Smooth muscle cell (in vitro differentiated cells): ENCODE results near the gene ELK4. TPM values are rescaled to one million over a fixed set of nuclear protein-coding genes. Genes with fewer than 3 reads are reported as not detected.

Experiments used
- DNase-seq: peaks from one replicate; lab custom pipeline; 2025; ENCODE audit not compliant: unreplicated experiment; lab: John Stamatoyannopoulos, UW
- H2AFZ ChIP-seq: fragments of 200-600 bp; sonication (generic); 2 replicates; pipeline ENCODE4 v1.6.0; 2016; ENCODE audit warnings: antibody characterized with exemption, low read depth, mild to moderate bottlenecking
- H3F3A ChIP-seq: fragments of 200-600 bp; sonication (generic); 2 replicates; pipeline ENCODE4 v1.6.0; 2017; ENCODE audit warnings: antibody characterized with exemption, low read depth
- H3K27ac ChIP-seq: fragments of 200-600 bp; sonication (generic); 2 replicates; pipeline ENCODE4 v1.5.1; 2016; ENCODE audit warnings: low read depth, mild to moderate bottlenecking
- H3K27me3 ChIP-seq: fragments of 200-600 bp; sonication (generic); 2 replicates; pipeline ENCODE4 v1.6.1; 2016; ENCODE audit warnings: low read depth, mild to moderate bottlenecking
- H3K36me3 ChIP-seq: fragments of 200-600 bp; sonication (generic); 2 replicates; pipeline ENCODE4 v1.5.1; 2016; ENCODE audit warnings: low read depth
- H3K4me1 ChIP-seq: fragments of 200-600 bp; sonication (generic); 2 replicates; pipeline ENCODE4 v1.5.1; 2016; ENCODE audit warnings: low read depth
- H3K4me2 ChIP-seq: fragments of 200-600 bp; sonication (generic); 2 replicates; pipeline ENCODE4 v1.6.0; 2016; ENCODE audit warnings: mild to moderate bottlenecking
- H3K4me3 ChIP-seq: fragments of 200-600 bp; sonication (generic); 2 replicates; pipeline ENCODE4 v1.5.1; 2016; ENCODE audit warnings: mild to moderate bottlenecking
- H3K79me2 ChIP-seq: fragments of 200-600 bp; sonication (generic); 2 replicates; pipeline ENCODE4 v1.6.0; 2016; ENCODE audit warnings: low read depth, mild to moderate bottlenecking
- H3K9ac ChIP-seq: fragments of 200-600 bp; sonication (generic); 2 replicates; pipeline ENCODE4 v1.6.0; 2016; ENCODE audit warnings: low read depth
- H3K9me3 ChIP-seq: fragments of 200-600 bp; sonication (generic); replicated peaks from 2 replicates; pipeline ENCODE4 v1.5.1; 2016; ENCODE audit warnings: low read depth
- H4K20me1 ChIP-seq: fragments of 200-600 bp; sonication (generic); 2 replicates; pipeline ENCODE4 v1.6.0; 2016; ENCODE audit warnings: low read depth
- CTCF ChIP-seq: fragments of 200-600 bp; sonication (generic); IDR thresholded peaks from 2 replicates; pipeline ENCODE4 v1.5.1; 2017; ENCODE audit warnings: borderline replicate concordance, mild to moderate bottlenecking, antibody characterized with exemption; ENCODE audit not compliant: insufficient read depth, poor library complexity, severe bottlenecking
- WGBS: methylation state at CpG from one replicate; pipeline ENCODE4 v1.1.7; 2016; ENCODE audit warnings: low lambda C conversion rate; 5-methylcytosine and 5-hydroxymethylcytosine counted together
- polyA plus RNA-seq: library from polyadenylated mRNA; unstranded; fragments of >200 nt; fragmentation: Nextera tagmentation; extraction: Ambion mirVana; gene quantifications from 2 replicates; pipeline ENCODE4 v1.2.1, GENCODE V29; 2016
- total RNA-seq: library from RNA; depleted of rRNA; stranded (reverse); fragments of >200 nt; gene quantifications from 2 replicates; pipeline ENCODE4 v1.2.3, GENCODE V29; 2014

Gene ELK4
- total RNA-seq (15.5 and 16.6 TPM in 2 replicates), polyA plus RNA-seq (3.6 and 3.7 TPM in 2 replicates)

GRCh38 chr1:205631768-205632668 lies at the start of gene ELK4:
TSS of gene ELK4 (minus strand) at chr1:205632011. CDS start at chr1:205623882, 8,129 bp downstream.
- peak within 1 kb of the TSS; percentile 96 for H3K27ac ChIP-seq
- H3F3A ChIP-seq = no peaks in the 10 kb centered on the region
- peaks cover 18% of the 10 kb centered on the region for H4K20me1 ChIP-seq
- peaks cover 12% of the 10 kb centered on the region for H3K4me1 ChIP-seq
- TF ChIP-seq CTCF = peak; percentile 49
- peak within 1 kb of the TSS; percentile 77 for H3K4me3 ChIP-seq
- no peaks in the 10 kb centered on the region for H3K9me3 ChIP-seq
- under 1% methylated on average over 77 of the region's 83 CpGs for WGBS
- no peaks in the 10 kb centered on the region for H3K36me3 ChIP-seq
- no peaks in the 10 kb centered on the region for H3K27me3 ChIP-seq
- peak within 1 kb of the TSS; percentile 91 for H2AFZ ChIP-seq
- H3K79me2 ChIP-seq = peaks cover 39% of the 10 kb centered on the region
- peak within 1 kb of the TSS; percentile 96 for H3K9ac ChIP-seq
- peak; percentile 94 for DNase-seq
- H3K4me2 ChIP-seq = peak within 1 kb of the TSS; percentile 96

- no peaks in the 10 kb centered on the region for H3K9me3 ChIP-seq
- DNase-seq = no peak
- peaks cover 12% of the 10 kb centered on the region for H3F3A ChIP-seq
- peaks cover 14% of the 10 kb centered on the region for H3K4me1 ChIP-seq
- 82% methylated on average over 3 of the region's 3 CpGs for WGBS
- no peak overlapping the region for H3K9ac ChIP-seq
- no peak for TF ChIP-seq CTCF
- no peaks in the 10 kb centered on the region for H3K36me3 ChIP-seq
- no peak overlapping the region for H3K4me2 ChIP-seq
- H3K79me2 ChIP-seq = peaks cover 4% of the 10 kb centered on the region
- H3K27me3 ChIP-seq = no peaks in the 10 kb centered on the region
- H3K4me3 ChIP-seq = no peak overlapping the region
- no peak overlapping the region for H2AFZ ChIP-seq
- H4K20me1 ChIP-seq = no peaks in the 10 kb centered on the region
- H3K27ac ChIP-seq = no peak overlapping the region
These were observed 49.6 kb upstream of the ELK4 start for GRCh38 chr1:205681364-205681763.

- Histone ChIP-seq H2AFZ (peak within 1 kb of the TSS; percentile 86), H3K9ac (peak within 1 kb of the TSS; percentile 51), H3K27ac (peak within 1 kb of the TSS; percentile 59), H3K9me3 (no peaks in the 10 kb centered on the region), H3K36me3 (no peaks in the 10 kb centered on the region), H3K27me3 (no peaks in the 10 kb centered on the region), H3K4me2 (peak within 1 kb of the TSS; percentile 100), H3K79me2 (peaks cover 6% of the 10 kb centered on the region), H3K4me1 (peaks cover 14% of the 10 kb centered on the region), H3F3A (peaks cover 12% of the 10 kb centered on the region), H4K20me1 (no peaks in the 10 kb centered on the region), H3K4me3 (peak within 1 kb of the TSS; percentile 92)
- 1% methylated on average over 30 of the region's 86 CpGs for WGBS
- no peak for DNase-seq
- TF ChIP-seq CTCF = no peak
These were observed 48.5 kb upstream of the ELK4 start, which contains the start of gene SLC45A3 for GRCh38 chr1:205680073-205680851. TSS of gene SLC45A3 (minus strand) at chr1:205680509. CDS start at chr1:205664656, 15,853 bp downstream.
